Hepatocyte (in vitro differentiated cells): ENCODE measurements around the gene INPP5D.

ENCODE experiments used
- EZH2 ChIP-seq: fragments of 200-600 bp; sonication (generic); IDR thresholded peaks from 2 replicates; pipeline ENCODE4 v1.6.1; 2016; ENCODE audit warnings: antibody characterized with exemption, mild to moderate bottlenecking, borderline replicate concordance
- TF ChIP-seq, protein P1 (sequence below): fragments of 200-600 bp; sonication (generic); IDR thresholded peaks from 2 replicates; pipeline ENCODE4 v1.5.1; 2016; ENCODE audit warnings: antibody characterized with exemption, mild to moderate bottlenecking; ENCODE audit not compliant: poor library complexity

GRCh38 chr2:233032551-233033320, 27.4 kb upstream of the INPP5D start, which contains the start of gene NEU2:
- TF ChIP-seq, protein P1, sequence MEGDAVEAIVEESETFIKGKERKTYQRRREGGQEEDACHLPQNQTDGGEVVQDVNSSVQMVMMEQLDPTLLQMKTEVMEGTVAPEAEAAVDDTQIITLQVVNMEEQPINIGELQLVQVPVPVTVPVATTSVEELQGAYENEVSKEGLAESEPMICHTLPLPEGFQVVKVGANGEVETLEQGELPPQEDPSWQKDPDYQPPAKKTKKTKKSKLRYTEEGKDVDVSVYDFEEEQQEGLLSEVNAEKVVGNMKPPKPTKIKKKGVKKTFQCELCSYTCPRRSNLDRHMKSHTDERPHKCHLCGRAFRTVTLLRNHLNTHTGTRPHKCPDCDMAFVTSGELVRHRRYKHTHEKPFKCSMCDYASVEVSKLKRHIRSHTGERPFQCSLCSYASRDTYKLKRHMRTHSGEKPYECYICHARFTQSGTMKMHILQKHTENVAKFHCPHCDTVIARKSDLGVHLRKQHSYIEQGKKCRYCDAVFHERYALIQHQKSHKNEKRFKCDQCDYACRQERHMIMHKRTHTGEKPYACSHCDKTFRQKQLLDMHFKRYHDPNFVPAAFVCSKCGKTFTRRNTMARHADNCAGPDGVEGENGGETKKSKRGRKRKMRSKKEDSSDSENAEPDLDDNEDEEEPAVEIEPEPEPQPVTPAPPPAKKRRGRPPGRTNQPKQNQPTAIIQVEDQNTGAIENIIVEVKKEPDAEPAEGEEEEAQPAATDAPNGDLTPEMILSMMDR: no peak
- no peak for TF ChIP-seq EZH2
